GM15510 (cell line): ENCODE data around the gene ZFYVE28.

Experiments
- POLR2A ChIP-seq: IDR thresholded peaks from 3 replicates; pipeline ENCODE4 v1.6.1; 2011; ENCODE audit warnings: borderline replicate concordance; ENCODE audit not compliant: insufficient read length; ENCODE audit errors: extremely low read depth

The ZFYVE28 gene

DNA sequence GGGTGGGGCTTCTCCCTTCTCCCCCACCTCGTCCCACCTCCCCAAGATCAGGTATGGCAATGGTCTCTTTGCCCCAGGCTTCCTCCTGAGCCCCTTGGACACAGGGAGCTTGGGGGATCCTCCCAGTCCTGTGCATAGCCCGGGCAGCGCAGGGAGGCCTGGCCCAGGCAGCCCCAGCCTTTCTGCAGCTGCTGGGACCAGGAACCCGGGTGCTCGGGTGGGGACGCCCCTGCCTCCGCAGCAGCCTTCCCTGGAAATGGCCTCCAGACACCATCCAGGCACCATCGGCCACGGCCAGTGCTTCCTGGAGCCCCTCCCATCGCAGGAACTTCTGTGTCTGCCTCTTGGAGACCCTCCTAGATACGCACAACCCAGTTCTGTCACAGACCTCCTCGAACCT is 150.6 kb downstream of the ZFYVE28 start:
- TF ChIP-seq POLR2A: no peak

DNA sequence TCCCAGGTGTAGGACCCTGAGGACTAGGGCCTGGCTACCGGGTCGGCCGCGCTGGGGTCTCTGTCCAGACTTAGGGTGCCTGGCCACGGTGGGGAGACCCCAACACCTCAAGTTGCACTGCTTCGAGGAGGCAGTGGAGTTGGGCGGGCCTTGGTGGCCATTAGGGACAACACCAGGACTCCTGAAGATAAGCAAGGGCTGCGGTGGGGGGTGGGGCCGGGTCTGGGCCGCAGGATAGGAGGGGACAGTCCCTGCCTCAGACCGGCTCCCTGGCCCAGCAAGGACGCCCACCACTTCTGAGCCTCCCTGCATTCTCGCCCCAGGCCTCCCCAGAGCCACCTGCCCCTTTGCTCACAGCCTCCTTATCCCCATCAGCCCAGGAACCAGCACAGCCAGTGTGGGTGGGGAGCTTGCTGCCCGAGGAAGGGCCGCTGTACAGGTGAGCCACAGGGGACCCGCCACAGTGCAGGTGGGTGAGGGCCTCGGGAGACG is 151.1 kb downstream of the ZFYVE28 start:
- no peak for TF ChIP-seq POLR2A

DNA sequence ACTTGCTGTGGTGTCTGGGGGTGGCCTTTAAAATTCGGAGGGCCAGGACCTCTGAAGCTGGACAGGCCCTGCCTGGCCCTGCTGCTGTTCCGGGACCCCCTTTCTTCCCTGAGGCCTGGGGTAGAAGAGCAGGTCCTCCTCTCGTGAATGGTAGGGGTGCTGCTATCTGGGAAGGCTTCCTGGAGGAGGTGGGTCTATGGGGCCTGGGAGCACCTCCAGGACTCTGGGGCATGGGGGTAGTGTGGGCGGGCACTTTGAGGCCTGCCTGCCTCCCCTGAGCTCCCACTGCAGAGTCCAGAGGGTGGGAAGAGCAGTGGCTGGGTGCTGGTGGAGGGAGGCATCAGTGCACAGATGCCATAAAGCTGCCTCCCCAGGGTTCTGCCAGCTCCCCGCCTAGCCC is 151.6 kb downstream of the ZFYVE28 start:
- no peak for TF ChIP-seq POLR2A

DNA sequence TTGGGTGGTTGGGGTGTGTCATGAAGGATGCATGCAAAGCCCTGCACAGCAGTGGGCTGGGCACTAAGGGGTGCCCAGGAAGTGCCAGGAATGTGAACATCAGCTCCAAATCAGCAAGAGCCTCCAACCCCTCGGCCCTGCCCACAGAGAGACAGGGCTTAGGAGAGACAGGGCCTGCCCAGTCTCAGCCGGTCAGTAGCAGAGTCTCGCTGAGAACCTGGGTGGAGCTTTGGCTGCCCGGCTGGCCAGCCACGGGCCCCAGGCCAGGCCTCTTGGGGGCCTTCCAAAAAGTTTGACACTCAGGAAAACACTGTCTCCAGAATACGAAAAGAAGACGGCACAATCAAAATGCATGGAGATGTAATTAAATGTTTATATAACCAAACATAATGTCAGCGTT is 152.3 kb downstream of the ZFYVE28 start:
- TF ChIP-seq POLR2A: no peak

DNA sequence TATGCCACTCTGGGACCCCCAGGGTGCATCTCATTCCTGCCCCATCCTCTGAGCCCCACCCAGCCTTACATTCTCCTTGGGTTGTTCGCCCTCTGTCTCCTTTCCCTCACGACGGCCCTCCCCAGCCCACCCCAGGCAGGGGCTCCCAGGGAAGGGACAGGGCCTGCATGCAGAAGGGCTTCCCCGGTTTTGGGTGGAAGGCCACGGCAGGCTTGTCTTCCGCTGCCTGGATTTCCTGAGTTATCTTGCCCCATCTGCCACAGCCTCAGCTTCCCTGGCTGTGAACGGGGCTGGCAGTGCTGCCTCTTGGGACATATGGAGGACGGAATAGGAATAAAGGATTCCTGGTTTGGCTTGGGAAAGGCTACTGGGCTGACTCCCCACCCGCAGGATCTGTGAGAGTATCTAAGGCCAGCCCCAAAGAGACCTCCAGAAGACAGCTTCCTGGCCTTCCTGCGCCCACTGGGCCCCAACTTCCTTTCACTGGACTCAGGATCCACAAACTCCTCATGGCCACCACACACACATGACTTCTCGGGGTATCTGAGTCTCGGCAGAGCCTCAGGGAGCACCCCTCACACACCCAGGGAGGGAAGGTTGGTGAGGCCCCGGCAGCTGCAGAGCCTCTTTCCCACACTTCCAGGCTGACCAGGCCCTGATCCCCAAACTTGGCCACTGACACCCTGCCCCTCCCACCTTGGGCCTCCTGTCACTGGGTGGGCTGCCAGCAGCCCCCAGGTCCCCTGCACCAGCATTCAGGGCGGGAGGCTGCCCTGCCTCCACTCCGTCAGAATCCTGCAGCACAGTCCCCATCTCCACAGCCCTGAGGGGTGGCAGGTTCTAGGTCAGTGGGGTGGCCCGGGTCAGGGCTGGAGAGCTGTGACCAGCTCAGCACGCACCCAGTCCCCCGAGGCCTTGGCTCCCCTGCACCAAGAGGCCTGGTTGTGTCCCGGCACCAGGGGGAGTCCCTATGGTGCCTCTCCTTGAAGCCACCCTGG is 153.0 kb downstream of the ZFYVE28 start:
- TF ChIP-seq POLR2A: no peak

DNA sequence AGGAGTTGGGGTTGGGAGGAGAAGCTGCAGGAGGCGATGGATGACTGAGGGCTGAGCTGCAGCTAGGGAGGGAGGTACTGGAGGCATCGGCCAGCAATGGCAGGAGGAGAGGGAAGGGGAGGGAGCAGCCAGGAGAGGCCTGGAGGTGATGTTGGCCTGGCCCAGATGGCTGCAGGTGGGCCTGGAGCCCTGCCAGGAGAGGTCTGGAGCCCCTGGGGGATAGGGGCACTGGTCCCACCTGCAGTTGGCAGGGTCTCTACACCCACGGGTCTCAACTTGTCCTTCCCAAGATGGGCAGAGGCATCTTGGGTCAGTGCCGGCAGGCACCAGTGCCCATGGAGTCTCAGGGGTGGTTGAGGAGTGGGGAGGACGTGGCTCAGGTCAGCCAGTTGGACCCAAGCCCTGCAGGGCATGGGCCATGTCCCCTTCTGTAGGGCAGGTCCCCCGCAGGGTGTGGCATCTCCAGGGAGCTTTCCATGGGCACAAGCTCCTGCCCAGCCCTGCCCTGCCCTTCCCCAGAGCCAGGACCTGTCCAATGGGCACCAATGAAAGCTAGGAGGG is 153.9 kb downstream of the ZFYVE28 start:
- no peak for TF ChIP-seq POLR2A

DNA sequence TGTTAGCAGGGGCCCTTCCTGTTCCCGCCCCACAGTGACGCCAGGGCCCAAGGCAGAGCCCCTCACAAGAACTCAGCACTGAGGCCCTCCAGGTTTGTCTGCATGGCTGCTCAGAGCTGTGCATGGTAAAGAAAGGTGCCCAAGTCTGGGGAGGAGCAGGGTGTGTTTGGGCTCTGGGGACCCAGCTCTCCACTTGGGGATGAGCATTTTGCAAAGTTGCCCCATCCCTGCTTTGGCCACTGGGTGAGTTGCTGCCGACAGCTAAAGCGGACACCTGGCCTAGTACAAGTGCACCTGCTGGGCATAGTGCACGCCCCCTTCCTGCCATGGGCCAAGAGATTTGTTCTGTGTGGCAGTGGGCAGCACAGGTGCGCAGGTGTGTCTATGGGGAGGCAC is 154.5 kb downstream of the ZFYVE28 start:
- TF ChIP-seq POLR2A: no peak

DNA sequence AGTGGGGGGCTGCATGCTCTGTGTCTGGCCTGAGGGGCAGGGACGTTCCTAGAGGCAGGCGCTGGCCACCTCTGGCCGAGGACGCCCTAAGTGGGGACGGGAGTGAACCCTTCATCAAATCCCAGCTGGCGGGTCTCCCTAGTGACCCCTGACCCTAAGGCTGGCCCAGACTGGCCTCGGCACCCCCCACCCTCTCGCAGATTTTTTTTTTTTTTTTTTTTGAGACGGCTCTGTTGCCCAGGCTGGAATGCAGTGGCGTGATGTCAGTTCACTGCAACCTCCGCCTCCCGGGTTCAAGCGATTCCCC is 155.5 kb downstream of the ZFYVE28 start:
- TF ChIP-seq POLR2A: no peak

DNA sequence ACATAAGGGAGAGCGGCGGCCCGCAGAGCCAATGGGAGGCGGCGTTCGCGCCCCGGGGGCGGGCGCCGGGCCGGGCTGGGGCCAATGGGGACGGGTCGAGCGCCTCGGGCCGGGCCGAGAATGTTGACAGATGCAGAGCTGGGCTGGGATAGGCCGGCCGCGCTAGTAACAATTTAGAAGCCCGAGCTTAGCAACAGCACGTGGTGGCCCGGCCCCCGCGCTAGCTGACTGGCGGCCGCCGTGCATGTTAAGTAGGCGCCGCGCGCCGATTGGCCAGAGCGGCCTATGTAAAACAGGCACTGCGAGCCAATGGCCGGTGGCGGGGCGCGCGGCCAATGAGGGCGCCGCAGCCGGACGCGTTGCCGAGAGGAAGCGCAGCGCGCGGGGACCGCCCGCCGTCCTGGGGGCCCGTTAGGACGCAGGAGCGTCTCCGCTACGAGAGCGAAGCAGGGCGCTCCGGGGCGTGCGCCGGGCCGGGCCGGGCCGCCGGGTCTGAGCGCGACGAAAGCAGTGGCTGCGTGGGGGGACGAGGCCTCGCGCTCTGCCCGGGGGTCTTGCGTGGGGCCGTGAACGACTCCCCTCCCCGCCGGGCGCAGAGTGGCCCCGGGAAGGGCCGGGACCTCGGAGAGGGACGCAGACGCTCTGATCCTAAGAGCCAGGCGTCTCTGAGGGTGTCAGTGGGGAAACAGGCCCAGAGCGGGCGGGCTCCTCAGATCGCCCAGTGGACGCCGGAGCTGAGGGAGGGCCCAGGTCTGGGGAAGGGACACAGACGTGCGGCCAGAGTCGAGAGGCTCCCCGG is 156.1 kb downstream of the ZFYVE28 start:
- TF ChIP-seq POLR2A: peak; percentile 94

DNA sequence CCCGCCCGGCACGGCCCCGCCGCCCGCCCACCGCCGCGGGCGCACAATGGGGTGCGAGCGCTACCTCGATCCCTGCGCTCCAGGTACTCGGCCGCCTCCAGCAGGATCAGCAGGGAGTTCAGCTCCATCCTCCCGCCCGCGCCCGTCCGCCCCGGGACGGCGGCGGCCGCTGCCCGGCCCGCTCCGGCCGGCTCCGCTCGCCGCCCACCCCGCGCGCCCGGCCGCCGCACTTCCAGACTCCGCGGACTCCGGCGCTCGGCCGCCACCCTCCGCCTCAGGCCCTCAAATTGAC is 156.6 kb downstream of the ZFYVE28 start, which contains the start of gene MXD4:
TSS of gene MXD4 (minus strand) at position 257 of the 292 bp plus-strand sequence. CDS start at position 128, 129 bp downstream.
- TF ChIP-seq POLR2A: no peak

DNA sequence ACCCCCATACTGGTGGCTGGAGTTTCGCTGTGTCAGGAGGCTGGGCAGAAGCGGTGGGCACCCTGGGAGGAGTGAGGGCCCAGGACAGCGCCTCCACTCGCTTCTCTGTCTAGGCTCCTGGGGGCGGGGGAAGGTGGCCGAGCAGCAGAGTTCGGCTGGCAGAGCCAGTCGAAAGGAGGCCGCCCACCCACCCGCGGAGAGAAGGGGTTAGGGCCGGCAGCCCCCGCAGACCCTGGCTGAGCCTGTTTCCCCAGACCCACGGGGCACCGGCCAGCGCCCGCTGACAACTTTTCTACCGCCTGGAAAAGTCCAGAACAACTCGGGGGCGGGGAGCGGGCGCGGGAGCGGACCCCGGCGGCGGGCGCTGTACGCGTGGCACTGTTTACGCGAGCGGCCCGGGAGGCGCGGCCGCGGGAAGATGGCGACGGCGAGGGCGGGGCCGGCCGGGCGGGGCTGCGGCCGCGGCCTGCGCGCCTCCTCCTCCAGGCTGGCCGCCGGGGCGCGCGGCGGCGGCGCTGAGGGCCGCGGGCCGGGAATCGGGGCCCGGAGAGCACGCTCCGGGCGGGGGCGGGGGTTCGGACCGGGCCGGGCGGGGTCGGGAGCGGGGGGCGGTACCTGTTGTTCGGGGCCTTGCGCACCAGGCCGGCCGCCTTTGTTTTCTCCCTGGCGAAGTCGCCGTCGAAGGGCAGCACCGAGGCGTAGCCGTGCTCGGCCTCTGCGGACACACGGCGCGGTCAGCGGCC is 157.2 kb downstream of the ZFYVE28 start:
- TF ChIP-seq POLR2A: peak; percentile 22

DNA sequence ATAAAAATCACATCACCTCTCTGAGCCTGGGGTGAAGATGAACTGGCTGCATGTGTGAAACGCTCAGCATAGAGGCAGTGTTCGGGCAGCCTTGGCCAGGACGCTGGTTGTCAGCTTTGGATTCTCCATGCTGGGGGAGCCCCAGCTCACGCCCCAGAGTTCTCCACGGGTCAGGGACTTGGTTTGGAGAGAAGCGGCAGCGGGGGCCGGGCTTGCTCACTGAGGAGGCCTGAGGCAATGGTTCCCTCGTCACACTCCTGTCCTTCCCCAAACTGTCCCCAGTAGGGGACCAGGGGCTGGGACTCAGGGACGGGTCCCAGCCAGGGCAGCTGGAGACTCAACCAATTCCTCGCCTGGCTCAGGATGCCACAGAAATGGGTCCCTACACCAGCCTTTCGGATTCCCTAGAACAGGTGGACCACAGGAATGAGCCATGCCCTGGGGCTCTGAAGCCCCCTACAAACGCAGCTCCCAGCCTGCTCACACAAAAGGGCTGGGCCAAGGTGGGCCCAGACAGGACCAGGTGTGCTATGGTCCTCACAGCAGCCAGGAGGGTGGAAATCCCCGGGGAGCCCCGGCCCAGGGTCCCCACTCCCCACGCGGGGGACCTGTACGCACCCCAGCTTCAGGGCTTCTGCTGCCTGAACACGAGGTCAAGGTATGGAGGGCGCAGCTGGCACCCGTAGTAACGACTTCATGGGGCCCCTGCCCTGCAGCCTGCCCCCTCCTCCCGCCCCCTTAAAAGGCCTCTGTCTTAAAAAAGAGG is 157.9 kb downstream of the ZFYVE28 start:
- no peak for TF ChIP-seq POLR2A

DNA sequence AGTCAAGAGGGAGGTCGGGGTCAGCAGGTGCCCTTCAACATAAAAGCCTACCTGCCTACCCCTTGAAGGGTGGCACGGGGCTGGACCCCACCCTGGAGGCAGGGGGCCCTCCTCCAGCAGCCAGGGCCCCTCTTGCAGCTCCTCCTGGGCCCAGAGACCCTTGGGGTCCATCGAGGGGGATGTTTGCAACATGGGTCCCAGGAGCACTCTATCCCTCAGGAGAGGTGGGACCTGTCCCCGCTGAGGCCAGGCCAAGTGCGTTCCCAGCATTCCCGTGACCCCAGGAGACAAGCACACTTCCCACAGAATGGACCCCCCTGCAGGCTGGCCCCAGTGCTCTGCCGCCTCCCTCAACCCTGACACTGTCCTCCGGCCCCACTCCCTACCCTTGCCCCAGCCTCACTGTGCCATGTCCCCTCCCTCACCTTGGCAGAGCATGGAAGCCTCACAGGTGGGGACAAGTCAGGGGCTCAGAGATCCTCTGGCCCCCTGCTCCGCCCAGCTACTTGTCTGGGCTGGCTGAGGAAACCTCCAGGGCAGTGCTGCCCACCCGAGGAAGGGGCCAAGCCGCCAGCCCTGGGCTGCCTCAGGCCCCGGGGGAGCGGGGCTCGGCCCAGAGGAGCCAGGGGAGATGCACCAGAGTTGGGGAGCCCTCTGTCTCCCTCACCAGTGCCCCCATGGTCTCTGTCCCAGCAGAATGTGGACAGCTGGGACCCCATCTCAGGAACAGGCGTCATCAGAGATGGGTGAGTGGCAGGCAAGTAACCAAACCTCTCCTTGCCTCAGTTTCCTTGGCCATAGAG is 158.7 kb downstream of the ZFYVE28 start:
- TF ChIP-seq POLR2A: no peak

DNA sequence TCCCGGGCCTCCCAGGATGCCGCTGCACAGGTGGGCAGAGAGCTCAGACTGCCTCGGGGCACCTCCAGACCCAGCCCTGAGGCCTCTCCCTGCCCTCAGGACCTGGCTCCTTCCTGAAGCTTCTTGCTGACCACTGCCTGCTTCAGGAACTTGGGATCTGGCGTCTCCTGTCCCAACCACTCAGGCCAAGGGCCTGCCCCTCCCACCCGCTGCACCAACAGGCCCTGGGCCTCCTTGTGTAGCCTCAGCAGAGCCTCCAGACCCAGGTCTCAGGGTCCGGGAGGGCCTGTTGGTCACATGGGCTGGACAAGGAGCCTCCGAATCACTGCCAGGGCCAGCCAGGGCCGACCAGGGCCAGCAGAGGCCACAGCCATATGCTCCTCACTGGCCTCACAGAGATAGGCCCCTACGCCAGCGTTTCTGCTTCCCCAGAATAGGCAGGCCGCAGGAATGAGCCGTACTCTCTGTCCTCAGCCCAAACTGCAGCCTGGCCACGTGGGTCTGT is 159.4 kb downstream of the ZFYVE28 start:
- TF ChIP-seq POLR2A: no peak
